Ramos (cell line): ENCODE measurements around the gene MRPL17.
"Not testable (repeated sequence)": the region's sequence is repeated elsewhere in the genome, so short reads cannot be mapped to it uniquely, and the experiment has no call there.

Experiments used
- in situ Hi-C: fragments of 300-500 bp; cut with MboI; formaldehyde crosslinking; loops from one replicate; pipeline ENCODE4 v1.14.3; 2022; ENCODE audit warnings: low sequenced_read_pairs; ENCODE audit not compliant: unreplicated experiment

MRPL17 gene

DNA sequence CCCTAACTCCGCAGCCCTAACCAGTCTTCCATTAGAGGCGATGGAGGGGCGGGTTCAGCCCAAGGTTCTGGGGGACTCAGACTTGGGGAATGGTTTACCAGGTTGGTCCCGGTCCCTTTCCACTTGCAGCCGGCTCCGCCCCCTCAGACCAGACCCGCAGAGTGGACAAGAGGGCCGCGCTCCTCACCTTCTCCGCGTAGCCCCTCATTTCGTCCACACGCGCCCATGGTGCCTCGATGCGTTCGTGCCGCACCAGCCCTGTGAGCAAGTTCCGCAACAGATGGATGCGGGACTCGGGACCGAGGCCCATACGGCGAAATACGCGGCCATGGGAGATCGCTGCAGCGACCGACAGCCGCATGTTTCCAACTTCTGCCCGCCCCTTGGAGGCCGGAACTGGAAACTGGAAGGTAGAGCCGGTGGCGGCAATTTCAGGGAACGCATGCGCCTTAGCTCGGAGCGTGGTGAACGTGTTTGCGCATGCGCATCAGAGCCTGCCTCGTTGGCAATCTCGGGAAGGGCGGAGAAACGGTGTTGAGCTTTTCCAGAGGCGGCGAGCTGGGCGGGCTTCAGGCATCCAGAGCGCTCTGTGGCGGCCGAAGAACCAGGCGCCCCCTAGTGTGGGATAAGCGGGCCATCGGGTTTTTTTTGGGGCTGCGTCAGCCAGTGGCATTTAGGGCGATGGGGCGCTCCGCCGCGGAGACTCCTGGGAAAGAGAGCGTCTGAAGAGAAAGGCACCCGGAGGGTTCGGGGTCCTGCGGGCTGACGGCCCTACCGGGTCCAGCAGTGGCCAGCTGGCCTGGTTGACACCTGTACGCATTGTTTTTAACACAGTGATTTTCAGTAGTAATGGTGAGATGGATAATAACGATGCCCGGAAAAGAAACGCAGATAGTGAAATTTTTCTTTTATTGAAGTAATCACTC is at the start of gene MRPL17:
TSS of gene MRPL17 (minus strand) at position 405 of the 926 bp plus-strand sequence. CDS start at position 361, 44 bp downstream.
- in situ Hi-C loops: no loop called here

DNA sequence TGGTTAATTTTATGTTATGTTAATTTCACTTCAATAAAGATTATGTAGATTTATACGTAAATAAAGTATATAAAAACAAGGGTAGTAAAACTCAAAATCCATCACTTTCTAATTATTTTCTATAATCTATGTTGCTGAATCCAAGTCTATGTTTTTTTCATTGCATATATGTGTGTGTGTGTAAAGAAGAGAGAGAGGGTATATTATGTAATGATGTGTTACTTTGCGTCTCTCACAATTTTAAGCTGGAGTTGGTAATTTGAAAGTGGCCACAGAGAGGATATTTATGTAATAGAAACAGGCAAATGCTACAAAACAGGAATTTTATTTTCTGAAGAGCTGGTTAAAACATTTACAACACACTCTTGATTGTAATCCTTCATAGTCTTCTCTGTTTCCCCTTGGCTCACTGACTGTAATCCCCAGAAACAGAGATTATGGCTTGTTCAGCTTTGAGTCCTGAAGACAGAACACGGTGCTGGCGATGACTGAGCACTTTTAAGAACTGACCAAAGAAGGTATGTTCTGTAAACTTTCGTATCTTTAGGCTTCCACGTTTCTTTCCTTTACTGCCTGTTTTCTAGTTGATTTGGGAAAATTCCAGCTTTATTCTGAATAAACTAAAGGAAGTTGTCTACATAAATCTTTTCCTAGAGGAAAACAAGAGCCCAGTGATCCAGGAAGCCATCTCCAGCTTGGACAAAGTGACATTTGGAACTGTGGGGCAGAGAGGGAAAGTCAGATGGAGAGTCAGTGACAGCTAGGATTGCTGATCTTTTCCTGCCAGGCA is 45.0 kb upstream of the MRPL17 start:
- in situ Hi-C loops: loop anchor here (25.0 kb wide), 1 partner anchor 959 kb away; no protein-coding TSS in a partner anchor

DNA sequence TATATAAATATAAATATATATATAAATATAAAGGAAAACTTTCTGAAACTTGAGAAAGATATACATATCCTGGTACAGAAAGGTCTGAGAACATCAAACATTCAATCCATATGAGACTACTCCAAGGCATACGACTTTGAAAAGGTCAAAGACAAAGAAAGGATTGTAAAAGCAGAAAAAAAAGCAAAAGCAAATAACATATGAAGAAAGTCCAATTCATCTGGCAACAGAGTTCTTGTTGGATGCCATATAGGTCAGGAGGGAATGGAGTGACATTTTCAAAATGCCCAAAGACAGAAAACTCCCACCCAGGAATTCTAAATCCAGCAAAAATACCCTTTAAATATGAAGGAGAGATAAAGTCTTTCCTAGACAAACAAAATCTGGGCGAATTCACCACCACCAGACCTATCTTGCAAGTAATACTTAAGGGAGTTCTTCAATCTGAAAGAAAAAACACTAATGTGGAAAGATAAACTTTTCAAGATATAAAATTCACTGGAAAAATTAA is 42.3 kb upstream of the MRPL17 start:
- in situ Hi-C loops: loop anchor here (25.0 kb wide), 1 partner anchor 962 kb away; no protein-coding TSS in a partner anchor

DNA sequence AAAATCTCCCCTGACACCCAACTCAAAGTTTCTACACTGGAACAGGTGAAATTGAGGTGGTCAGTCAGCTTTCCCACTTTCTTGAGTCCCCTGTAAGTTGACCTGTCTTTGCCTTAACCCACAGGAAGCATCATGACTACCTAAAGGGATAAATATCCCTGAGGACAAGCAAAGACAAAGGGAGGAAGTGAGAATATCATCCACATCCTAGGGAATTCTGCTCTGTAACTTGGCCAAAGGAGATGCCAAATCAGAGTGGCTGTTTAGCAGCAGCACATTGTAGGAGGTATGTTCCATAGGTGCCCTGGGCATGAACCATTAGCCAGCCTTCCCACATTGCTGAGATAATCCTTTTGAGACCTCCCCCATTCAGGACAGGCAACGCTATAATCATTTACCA is 40.9 kb upstream of the MRPL17 start:
- in situ Hi-C loops: no loop called here

DNA sequence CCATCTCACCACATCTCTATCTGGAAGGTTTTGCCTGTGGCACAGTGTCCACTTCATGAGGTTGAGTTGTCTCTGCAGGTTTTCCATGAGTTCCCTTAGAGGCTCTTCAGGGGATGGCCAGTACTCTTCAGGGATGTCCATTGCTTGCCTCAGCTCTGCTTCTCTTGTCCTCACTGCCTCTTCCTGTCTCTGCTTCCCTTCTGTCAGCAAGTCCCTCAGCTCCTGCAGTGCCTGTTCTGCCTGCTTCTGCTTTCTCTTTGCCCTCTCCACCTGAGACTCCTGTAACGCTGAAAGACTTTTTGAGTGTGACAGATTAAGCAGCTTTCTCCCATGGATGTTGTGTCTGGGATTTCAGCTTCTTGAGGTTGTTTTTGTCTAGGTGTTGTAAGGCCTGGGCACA is 38.2 kb upstream of the MRPL17 start:
- in situ Hi-C loops: no loop called here

DNA sequence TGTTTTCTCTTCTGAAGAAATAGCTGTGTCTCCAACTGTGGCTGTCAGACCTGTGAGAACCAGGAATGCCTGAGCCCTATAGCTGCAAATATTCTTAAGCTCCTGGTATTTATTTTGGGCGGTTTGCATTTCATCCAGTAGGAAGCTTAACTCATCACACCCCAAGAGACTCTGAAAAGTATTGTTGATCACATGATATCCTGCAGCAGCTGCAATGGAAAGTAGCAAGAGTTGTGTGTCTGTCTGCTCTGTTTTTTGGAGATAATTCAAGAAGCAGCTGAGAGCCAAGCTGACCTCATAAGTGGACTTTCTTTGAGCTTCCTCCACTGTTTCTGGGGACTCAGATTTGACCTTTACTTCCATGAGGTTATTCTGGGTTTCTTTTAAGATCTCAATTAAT is 36.4 kb upstream of the MRPL17 start:
- in situ Hi-C loops: no loop called here

DNA sequence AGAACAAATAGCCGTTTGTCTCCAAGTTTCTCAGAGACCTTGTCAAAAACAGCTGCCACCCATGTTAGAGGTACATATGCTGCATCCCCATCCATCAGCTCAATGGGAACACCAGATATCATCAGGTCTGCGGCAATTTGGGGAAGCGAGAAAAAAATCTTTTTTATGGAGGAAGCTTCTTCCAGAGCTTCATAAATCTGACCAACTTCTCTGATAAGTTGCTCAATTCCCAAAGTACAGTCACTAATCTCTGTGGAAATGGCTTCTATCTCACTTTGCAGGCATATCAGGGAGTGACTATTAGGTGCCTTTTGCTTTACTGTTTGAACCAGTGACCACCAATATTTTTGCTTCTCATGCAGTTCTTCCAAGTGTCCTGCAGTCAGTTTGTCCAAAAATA is 34.3 kb upstream of the MRPL17 start:
- in situ Hi-C loops: no loop called here

DNA sequence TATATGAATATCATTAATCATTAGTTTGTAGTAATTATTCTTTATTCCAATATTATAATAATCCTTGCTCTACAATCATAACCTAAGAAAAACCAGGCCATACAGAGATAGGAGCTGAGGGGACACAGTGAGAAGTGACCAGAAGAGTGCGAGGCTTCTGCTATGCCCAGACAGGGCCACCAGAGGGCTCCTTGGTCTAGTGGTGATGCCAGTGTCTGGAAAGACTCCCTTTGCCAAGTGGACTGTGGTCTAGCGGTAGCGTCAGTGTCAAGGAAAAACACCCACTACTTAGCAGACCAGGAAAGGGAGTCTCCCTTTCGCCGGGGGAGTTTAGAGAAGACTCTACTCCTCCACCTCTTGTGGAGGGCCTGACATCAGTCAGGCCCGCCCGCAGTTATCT is 28.4 kb upstream of the MRPL17 start:
- in situ Hi-C loops: not testable (repeated sequence)

DNA sequence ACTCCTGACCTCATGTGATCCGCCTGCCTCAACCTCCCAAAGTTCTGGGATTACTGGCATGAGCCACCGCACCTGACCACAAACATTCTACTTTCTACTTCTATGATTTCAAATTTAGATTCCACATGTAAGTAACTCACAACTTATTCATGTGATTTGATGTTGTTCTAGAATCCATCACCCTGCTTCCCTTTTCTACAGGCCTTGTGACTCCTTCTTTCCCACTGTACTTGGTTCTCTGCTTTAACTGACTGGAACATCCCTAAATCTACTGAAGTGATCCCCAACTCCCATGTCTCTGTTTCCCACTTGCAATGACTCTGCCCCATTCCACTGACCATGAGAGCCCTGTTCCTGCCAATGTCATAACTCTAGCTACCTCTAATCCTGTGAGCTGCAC is 25.7 kb upstream of the MRPL17 start:
- in situ Hi-C loops: no loop called here

DNA sequence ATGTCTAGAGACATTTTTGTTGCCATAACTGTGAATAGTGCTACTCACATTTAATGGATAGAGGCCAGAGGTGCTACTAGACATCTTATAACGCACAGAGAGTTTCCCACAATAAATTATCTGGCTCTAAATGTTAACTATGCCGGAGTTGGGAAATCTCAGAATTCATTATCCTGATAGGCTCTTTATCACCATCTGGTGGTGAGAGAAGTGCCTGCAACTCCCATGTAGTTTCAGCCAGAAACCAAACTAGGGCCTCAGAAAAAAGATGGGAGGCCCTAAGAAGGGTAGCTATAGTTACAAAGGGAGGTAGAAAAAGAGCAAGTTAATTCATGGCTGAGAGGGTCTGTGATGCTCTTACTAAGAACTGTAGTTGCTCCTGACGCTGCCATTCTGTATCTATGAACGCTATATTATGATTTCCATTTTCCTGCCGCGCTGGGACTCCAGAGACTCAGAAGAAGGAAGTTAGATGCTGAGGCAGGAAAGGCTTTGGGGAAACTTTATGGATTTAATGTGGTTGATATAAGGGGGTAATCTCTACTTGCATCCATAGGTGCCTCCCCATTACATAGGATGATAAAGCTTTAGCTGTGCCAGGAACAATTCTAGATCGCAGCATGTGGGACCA is 22.9 kb upstream of the MRPL17 start:
- in situ Hi-C loops: no loop called here

DNA sequence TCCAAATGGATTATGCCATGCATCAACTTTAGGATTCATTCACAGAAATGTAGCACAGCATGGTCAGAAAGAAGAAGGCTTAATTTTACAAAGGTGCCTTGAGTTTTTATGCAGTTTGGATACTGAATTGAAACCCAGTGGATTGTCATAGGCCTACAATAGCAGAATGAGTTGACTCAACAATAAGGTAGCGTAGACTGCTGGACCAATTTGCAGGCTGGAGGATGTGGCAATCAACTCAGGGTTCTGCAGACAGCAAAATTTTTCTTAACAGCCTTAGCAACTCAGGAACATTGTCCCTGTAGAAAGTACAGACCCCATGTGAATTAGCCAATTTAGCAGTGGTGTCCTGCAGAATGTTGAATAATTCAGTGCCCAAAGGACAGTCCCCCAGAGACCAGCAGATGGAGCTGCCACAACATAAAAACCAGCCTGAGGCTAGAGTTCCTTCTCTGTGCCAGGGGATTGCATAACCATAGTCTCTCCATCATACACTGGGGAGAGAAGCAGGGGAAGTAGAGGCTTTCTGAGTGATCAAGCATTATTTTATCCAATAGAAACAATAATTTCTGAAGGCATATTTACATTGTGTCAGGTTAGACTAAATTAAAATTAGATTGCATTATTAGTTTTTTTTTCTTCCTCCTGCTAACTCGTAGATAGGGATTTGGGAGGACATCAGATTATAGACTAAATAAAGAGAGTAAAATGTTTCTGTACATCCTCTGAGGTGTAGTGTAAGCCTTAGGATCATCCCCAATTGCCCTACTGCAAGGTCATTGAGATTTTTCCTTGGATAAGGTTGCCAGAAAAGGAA is 20.3 kb upstream of the MRPL17 start:
- in situ Hi-C loops: no loop called here

DNA sequence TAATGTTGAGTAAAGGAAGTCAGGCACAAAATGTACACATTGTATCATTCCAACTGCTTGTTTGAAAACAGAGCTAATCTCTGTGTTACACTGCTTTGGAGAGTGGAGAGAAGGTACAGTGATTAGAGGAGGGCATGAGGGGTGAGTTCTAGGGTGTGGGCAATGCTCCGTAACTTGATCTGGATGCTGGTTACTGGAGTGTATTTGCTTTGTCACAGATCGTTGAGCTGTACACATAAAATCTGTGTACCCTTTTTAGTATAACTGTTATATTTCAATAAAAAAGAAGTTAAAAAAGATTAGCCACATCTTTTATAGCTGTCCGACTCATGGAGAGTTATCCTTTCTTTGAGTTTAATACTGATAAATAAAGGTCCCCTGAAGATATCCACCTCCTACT is 18.8 kb upstream of the MRPL17 start:
- in situ Hi-C loops: not testable (repeated sequence)

DNA sequence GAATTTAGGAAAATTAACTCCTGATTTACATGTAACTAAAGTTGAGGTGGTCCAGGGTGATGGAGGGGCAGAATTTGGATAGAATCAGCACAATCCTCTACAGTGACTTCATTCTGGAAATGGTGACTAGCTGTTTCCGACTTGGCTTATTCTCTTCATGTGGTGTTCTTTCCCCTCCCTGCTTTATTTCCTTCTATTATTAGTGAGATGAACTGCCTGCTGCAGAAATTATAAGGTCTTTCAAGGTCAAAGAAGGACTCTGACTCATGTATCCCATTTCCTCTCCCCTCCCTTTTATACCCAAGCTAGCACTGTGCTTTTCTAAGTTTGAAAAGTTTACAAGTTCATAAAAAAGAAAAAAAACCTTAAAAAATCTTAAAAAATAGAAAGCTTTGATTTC is 12.2 kb upstream of the MRPL17 start:
- in situ Hi-C loops: no loop called here

DNA sequence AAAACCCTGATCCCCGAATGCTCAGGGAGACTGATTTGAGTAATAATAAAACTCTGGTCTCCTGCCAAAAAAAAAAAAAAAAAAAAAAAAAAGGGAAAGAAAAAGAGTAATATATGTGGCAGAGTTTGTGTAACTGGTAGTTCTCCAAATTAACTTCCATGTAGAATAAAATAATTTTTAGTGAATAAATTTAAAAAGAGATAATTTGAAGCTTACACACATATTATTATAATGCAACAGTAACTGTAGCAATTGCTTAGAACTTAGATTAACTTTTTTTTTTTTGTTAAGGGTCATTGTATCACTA is 11.0 kb upstream of the MRPL17 start:
- in situ Hi-C loops: no loop called here

DNA sequence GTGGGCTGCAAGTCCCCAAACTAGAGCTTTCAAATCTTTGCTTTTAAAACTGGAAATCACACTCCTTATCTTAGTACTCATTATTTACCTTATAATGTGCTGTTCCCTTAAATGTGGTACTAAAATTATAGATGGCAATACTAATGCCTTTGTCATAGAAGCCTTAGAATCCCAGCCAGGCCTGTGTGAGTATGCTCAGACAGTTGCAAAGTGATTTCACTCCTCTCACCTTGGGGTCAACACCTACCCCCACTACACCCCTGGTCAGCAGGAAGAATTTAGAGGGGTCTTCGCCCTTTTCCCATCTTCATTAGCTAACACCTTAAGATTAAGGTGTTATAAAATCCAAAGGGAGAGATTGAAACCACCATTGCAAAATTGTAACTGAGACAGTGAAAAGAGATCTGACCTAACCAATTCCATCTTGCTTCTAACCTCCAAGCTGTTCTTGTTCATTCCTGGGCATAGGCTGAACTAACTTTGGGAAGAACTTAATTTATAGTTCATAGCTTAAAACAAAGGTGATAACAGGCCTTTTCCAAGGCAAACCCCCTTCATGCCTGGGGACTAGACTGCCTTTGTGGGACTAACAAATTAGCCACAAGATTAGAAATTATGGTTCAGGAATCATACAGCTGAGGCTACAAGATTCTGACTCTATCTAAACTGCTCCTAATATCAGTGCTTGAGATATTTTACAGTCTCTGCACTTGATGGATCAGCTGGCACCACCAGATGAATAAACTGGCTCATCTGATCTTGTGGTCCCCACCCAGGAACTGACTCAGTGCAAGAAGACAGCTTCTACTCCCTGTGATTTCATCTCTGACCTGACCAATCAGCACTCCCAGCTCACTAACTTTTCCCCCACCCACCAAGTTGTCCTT is 10.4 kb upstream of the MRPL17 start:
- in situ Hi-C loops: no loop called here

DNA sequence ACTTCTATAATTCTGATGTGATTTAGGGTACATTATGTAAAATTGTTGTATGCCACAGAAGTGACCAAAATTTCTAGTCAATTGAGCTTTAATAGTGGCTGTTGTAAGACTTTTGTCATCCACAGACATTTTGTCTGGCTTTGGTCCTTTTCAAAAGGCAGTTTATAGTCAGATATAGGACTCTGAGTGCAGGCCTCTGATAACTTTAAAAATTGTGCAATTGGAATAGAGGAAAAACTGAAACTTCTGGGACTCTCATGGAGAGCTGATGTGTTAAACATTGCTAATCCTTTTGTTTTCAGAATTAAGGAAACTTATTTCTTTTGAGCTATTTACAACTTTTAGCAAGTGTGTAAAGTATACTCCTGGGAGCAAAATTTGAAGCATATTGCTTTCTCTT is 9.0 kb upstream of the MRPL17 start:
- in situ Hi-C loops: no loop called here

DNA sequence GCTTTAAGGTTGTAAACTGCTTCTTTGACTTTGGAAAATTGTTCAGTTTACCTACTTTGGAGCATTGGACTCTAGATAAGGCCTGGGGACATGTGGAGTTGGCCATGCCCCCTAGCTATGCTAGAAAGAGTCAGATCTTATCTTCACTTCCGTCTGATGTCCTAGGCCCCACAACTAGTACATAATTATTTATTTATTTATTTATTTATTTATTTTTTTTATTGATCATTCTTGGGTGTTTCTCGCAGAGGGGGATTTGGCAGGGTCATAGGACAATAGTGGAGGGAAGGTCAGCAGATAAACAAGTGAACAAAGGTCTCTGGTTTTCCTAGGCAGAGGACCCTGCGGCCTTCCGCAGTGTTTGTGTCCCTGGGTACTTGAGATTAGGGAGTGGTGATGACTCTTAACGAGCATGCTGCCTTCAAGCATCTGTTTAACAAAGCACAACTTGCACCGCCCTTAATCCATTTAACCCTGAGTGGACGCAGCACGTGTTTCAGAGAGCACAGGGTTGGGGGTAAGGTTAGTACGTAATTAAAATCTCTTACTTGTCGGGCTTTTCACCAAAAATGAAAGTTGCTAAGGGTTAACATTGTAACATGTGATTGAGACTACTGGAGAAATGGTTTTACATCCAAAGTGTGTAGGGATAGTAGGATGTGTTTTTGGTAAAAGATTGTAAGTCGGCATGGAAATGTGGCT is 7.4 kb upstream of the MRPL17 start:
- in situ Hi-C loops: not testable (repeated sequence)

DNA sequence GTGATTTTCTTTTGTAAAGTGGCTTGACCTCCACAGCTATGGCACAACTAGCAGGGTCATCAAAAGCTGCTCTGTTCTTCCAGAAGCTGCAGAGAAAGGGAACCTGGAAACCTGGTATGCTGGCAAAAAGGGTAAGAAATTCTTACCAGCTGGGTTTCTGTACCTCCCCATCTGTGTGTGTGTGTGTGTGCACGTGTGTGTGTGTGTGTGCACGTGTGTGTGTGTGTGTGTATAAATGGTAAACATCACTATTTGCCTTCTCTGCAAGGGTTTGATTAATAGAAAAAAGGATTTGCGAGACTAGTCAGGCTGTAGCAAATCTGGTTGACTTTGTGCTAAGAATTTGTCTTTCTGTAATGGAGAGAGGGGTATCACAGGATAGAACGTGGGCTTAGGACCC is 4.7 kb upstream of the MRPL17 start:
- in situ Hi-C loops: no loop called here
